T-helper 2 cell treated with Interferon-gamma antibody and Interleukin-4, amounts not matched to agents 5 μg/mL and 100 μg/mL, for 36 hours (primary cell): ENCODE results near the gene KIAA1755.

Experiments
- DNase-seq: peaks from one replicate; pipeline ENCODE4 v3.0.0; 2021; ENCODE audit warnings: low spot score
- H3K27ac Mint-ChIP-seq: one replicate; pipeline ENCODE4 v1.8.0; 2021; ENCODE audit warnings: mild to moderate bottlenecking, mixed read lengths
- H3K27me3 Mint-ChIP-seq: one replicate; pipeline ENCODE4 v1.8.0; 2021; ENCODE audit warnings: low read depth, mixed read lengths
- H3K36me3 Mint-ChIP-seq: one replicate; pipeline ENCODE4 v1.8.0; 2021; ENCODE audit warnings: low read depth, mixed read lengths
- H3K4me1 Mint-ChIP-seq: one replicate; pipeline ENCODE4 v1.8.0; 2021; ENCODE audit warnings: low read depth, mixed read lengths
- H3K4me3 Mint-ChIP-seq: one replicate; pipeline ENCODE4 v1.8.0; 2022; ENCODE audit warnings: mild to moderate bottlenecking, moderate library complexity, mixed read lengths
- H3K9me3 Mint-ChIP-seq: one replicate; pipeline ENCODE4 v1.8.0; 2021; ENCODE audit warnings: mixed read lengths

Gene KIAA1755

DNA sequence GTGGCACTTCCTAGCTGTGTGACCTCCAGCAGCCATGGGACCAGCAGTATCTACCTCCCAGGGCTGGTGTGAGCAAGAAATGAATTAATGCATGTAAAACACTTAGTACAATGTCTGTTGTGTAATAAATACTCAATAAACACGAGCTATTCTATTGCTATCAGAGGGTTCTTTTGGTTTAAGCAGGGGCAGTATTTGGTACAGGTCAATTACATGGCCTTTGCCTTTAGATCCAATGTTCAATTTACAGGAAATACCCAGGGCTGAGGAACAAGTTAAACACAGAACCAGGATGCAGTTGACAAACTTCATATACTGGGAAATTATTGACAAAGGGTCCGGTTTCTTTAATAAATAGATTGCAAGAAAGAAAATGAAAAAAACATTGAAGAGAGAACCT lies 98.4 kb downstream of the KIAA1755 start:
- no peaks in the 10 kb centered on the region for H3K9me3 Mint-ChIP-seq
- H3K27ac Mint-ChIP-seq, result no peak overlapping the region
- H3K36me3 Mint-ChIP-seq, result no peaks in the 10 kb centered on the region

DNA sequence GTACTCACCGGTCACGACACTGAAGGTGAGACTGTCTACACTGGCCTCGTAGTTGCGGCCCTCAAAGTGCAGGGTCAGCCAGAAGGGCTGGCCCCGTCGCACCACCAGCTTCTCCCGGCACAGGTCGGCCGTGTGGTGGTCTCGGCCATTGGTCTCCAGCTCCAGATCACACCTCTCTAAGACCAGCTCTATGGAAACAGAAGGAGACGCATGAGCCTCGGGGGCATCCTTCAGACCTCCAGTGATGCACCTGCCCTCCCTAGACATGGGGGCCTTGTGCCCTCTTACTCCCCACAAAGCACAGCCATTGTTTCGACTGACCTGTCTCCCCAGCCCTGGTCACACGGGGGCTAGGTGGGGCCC lies 99.1 kb downstream of the KIAA1755 start:
- no peaks in the 10 kb centered on the region for H3K36me3 Mint-ChIP-seq
- no peak overlapping the region for H3K27ac Mint-ChIP-seq
- no peak for DNase-seq
- H3K9me3 Mint-ChIP-seq, result no peaks in the 10 kb centered on the region
- no peak overlapping the region for H3K4me3 Mint-ChIP-seq
- peaks cover 4% of the 10 kb centered on the region for H3K4me1 Mint-ChIP-seq
- peaks cover 9% of the 10 kb centered on the region for H3K27me3 Mint-ChIP-seq

More for the DNA sequence above, 98.4 kb downstream of the KIAA1755 start:
- DNase-seq, result no peak
- Mint-ChIP-seq H3K4me1 (peaks cover 4% of the 10 kb centered on the region), H3K4me3 (no peak overlapping the region), H3K27me3 (peaks cover 9% of the 10 kb centered on the region)
